Panc1 (cell line): ENCODE results near the gene FOXP2. TPM values are rescaled to one million over a fixed set of nuclear protein-coding genes. Genes with fewer than 3 reads are reported as not detected.

ENCODE experiments used
- ATAC-seq: fragments of 200-7000 bp; cut with Tn5 transposase; 2 replicates; pipeline ENCODE4 v1.9.1; 2020; ENCODE audit warnings: mild to moderate bottlenecking, moderate library complexity
- BruUV-seq: library from RNA; stranded (reverse); fragments of 400-500 nt; replicated peaks from 2 replicates; lab custom pipeline; 2021; lab: Mats Ljungman, UMichigan
- CTCF ChIA-PET: fragments of 300-600 bp; sonication (Branson Sonifier 250); formaldehyde crosslinking; loops from one replicate; lab custom pipeline; 2022; ENCODE audit warnings: antibody characterized with exemption; lab: Charles Lee
- POLR2A ChIA-PET: fragments of 300-600 bp; sonication (Branson Sonifier 250); formaldehyde crosslinking; loops from one replicate; lab custom pipeline; 2022; ENCODE audit warnings: antibody characterized with exemption; lab: Charles Lee
- DNase-seq: peaks from one replicate; pipeline ENCODE4 v3.0.0-alpha.2; 2010; ENCODE audit warnings: low read depth, low spot score
- H3K27ac ChIP-seq: 2 replicates; pipeline ENCODE4 v1.5.1; 2011; ENCODE audit warnings: mild to moderate bottlenecking, low read length, inconsistent platforms
- H3K27me3 ChIP-seq: fragments of 200-500 bp; sonication (Bioruptor generic); 2 replicates; pipeline ENCODE4 v1.6.0; 2014; ENCODE audit warnings: low read length, inconsistent platforms; ENCODE audit not compliant: control insufficient read depth, insufficient read depth
- H3K36me3 ChIP-seq: fragments of 200-500 bp; sonication (Bioruptor generic); 2 replicates; pipeline ENCODE4 v1.5.1; 2014; ENCODE audit warnings: inconsistent platforms, mild to moderate bottlenecking, low read length, moderate library complexity; ENCODE audit not compliant: control insufficient read depth, insufficient read depth
- H3K4me1 ChIP-seq: 2 replicates; pipeline ENCODE4 v1.5.1; 2011; ENCODE audit warnings: inconsistent platforms, mild to moderate bottlenecking, low read length, moderate library complexity; ENCODE audit not compliant: control insufficient read depth, insufficient read depth
- H3K4me3 ChIP-seq, 2 experiments: 2 replicates each; pipeline ENCODE4 v1.5.1; 2011 to 2012; ENCODE audit warnings: low read depth in 2 of 2, low read length in 2 of 2, mild to moderate bottlenecking in 2 of 2, inconsistent platforms in 1 of 2, moderate library complexity in 1 of 2
- H3K9me3 ChIP-seq: fragments of 200-500 bp; sonication (Bioruptor generic); 2 replicates; pipeline ENCODE4 v1.5.1; 2014; ENCODE audit warnings: low read depth, mild to moderate bottlenecking, inconsistent platforms, low read length, moderate library complexity; ENCODE audit not compliant: control insufficient read depth, insufficient read depth
- CTCF ChIP-seq: fragments of 450-650 bp; IDR thresholded peaks from 2 replicates; pipeline ENCODE4 v1.5.1; 2017; ENCODE audit warnings: mild to moderate bottlenecking
- POLR2AphosphoS5 ChIP-seq: IDR thresholded peaks from 2 replicates; pipeline ENCODE4 v1.6.1; 2012; ENCODE audit warnings: mild to moderate bottlenecking, low read depth, low read length, moderate library complexity
- REST ChIP-seq, 2 experiments: IDR thresholded peaks; 2 replicates each; pipeline ENCODE4 v1.6.1; 2011 to 2012; ENCODE audit warnings: low read depth in 2 of 2, control low read depth in 1 of 2, low read length in 1 of 2, mild to moderate bottlenecking in 1 of 2, moderate library complexity in 1 of 2; ENCODE audit not compliant: insufficient read depth in 1 of 2
- SIN3A ChIP-seq: IDR thresholded peaks from 2 replicates; pipeline ENCODE4 v1.6.1; 2012; ENCODE audit warnings: low read depth, mild to moderate bottlenecking, low read length, moderate library complexity, borderline replicate concordance; ENCODE audit not compliant: insufficient read depth
- TCF7L2 ChIP-seq: IDR thresholded peaks from 2 replicates; pipeline ENCODE4 v1.6.1; 2011; ENCODE audit warnings: mild to moderate bottlenecking, low read depth, low read length, inconsistent platforms
- in situ Hi-C: cut with HindIII; loops from 2 replicates; pipeline ENCODE4 v1.10.0; 2016; ENCODE audit warnings: low sequenced_read_pairs, low pct_unique_long_range_greater_than_20kb
- intact Hi-C: fragments of 100-400 bp; cut with micrococcal nuclease; formaldehyde crosslinking; loops from one replicate; pipeline ENCODE4 v1.10.0; 2022; ENCODE audit not compliant: unreplicated experiment
- total RNA-seq: library from RNA; stranded (reverse); gene quantifications from one replicate; pipeline ENCODE4 v1.2.1, GENCODE V29; 2021; ENCODE audit not compliant: unreplicated experiment

FOXP2 gene
- total RNA-seq, 1 experiment from 2014 or later, result 0.54 TPM

- intact Hi-C loops, result no loop called here
- H3K9me3 ChIP-seq, result no peaks in the 10 kb centered on the region
Measured at GRCh38 chr7:114649689-114650088, 235.1 kb downstream of the FOXP2 start.

GRCh38 chr7:114650491-114650890 lies 235.9 kb downstream of the FOXP2 start:
- in situ Hi-C loops (no loop called here), intact Hi-C loops (no loop called here)
- ChIA-PET CTCF (no interaction called here), POLR2A (no interaction called here)
- H3K27ac ChIP-seq, result no peak overlapping the region
- no peaks in the 10 kb centered on the region for H3K36me3 ChIP-seq
- ATAC-seq (no peak), DNase-seq (no peak)
- H3K27me3 ChIP-seq, result no peaks in the 10 kb centered on the region
- BruUV-seq, result no TSS peak
- peaks cover 3% of the 10 kb centered on the region for H3K4me1 ChIP-seq
- no peak overlapping the region for H3K4me3 ChIP-seq
- TF ChIP-seq POLR2AphosphoS5 (no peak), TCF7L2 (no peak), CTCF (no peak), REST (IDR thresholded peaks at IDR 0.05; ENCODE audit: insufficient read depth in 1 of 2, low read depth in 2 of 2, low read length in 1 of 2) (no peak), SIN3A (no peak)
- H3K9me3 ChIP-seq, result no peaks in the 10 kb centered on the region

More at GRCh38 chr7:114649689-114650088, 235.1 kb downstream of the FOXP2 start:
- H3K36me3 ChIP-seq, result no peaks in the 10 kb centered on the region
- ChIA-PET CTCF (no interaction called here), POLR2A (no interaction called here)
- H3K27ac ChIP-seq, result no peak overlapping the region
- ATAC-seq (no peak), DNase-seq (no peak)
- no TSS peak for BruUV-seq
- no peak for TF ChIP-seq POLR2AphosphoS5
- TF ChIP-seq CTCF, result no peak
- TF ChIP-seq TCF7L2, result no peak
- no peak for TF ChIP-seq REST (IDR thresholded peaks at IDR 0.05; ENCODE audit: insufficient read depth in 1 of 2, low read depth in 2 of 2, low read length in 1 of 2)
- no peak for TF ChIP-seq SIN3A
- H3K4me3 ChIP-seq, result no peak overlapping the region
- H3K4me1 ChIP-seq, result peaks cover 3% of the 10 kb centered on the region
- in situ Hi-C loops, result no loop called here
- H3K27me3 ChIP-seq, result no peaks in the 10 kb centered on the region
